NOMO-1 treated with DMSO at 0.1 percent for 48 hours (cell line): ENCODE measurements around the gene CLMP.
"Not testable (repeated sequence)": the region's sequence is repeated elsewhere in the genome, so short reads cannot be mapped to it uniquely, and the experiment has no call there.

Experiments used
- DNase-seq: peaks from one replicate; lab custom pipeline; 2025; ENCODE audit not compliant: unreplicated experiment; lab: John Stamatoyannopoulos, UW

Gene CLMP

DNA sequence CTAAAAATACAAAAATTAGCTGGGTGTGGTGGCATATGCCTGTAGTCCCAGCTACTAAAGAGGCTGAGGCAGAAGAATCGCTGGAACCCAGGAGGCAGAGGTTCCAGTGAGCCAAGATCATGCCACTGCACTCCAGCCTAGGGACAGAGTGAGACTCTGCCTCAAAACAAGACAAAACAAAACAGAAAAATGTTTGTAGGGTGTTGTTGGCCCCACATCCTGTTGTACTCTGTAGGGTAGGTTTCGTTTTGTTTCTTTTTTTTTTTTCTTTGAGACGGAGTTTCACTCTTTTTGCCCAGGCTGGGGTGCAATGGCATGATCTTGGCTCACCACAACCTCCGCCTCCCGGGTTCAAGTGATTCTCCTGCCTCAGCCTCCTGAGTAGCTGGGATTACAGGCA is 107.4 kb downstream of the CLMP start:
- DNase-seq, result not testable (repeated sequence)

DNA sequence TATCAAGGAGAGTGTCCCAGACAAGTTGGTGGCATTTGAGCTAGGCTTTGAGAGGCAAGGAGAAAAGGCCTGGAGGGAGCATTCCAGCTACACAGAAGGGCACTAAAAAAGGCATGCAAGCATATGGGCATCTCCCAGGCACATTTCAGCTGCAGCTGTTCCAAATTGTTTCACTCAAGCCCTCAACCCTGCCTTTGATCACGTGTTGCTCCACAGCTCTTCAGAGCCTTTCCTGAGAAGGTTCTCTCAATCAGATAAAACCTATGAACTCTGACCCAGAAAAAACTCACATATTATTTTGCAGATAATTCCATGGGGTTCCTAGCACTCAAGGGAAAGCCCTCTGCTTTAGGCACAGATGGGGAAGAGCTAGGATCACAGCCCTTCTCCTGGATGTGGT is 108.7 kb downstream of the CLMP start:
- DNase-seq, result no peak

DNA sequence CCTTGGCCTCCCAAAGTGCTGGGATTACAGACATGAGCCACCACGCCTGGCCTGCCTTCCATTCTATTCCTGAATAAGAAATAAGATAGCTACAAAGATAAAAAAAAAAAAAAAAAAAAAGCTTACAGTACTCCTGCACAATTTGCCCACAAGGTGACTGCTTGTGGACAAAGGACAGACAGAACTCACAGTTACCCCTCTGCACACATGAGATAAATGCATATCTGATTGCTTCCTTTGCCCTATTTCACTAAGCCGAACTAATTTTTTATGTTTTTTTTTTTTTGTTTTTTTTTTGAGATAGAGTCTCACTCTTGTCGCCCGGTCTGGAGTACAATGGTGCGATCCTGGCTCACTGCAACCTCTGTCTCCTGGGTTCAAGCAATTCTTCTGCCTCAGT is 109.6 kb downstream of the CLMP start:
- no peak for DNase-seq

DNA sequence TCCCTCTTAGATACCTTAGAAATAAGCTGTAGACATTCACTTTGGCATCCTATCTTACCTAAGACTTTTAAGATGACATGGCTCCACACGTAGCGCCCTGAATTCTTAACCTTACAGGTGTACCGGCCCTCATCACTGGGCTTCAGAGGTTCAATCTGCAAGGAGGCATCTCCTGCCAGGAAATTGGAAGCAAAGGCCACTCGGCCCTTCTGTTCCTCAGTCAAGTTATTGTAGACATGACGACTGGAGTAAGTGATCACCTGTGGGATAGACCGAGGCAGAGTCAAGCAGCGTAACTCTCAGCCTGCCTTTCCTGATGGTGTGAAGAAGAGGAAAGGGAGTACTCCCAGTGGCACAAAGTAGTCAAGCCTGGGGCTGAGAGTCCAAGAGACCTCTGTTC is 110.6 kb downstream of the CLMP start:
- DNase-seq, result no peak

DNA sequence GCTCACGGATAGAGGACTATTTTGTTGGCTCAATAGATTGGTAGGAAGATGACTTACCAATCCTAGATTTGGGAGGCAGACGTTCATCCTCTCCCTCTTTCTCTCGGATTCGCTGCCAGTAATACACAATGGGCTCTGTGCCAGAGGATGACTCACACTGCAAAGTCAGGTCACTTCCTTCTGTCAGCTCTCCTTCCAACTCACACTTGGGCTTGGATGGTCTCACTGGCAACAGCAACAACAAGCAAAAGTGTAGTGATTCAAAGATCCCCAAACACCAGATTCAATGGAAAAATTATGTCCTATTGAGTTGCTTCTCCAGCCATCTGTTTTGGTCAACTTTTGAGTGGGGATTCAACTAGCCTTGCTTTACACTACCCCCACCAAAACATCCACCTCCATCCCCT is 111.4 kb downstream of the CLMP start:
- peak; percentile 59 for DNase-seq

DNA sequence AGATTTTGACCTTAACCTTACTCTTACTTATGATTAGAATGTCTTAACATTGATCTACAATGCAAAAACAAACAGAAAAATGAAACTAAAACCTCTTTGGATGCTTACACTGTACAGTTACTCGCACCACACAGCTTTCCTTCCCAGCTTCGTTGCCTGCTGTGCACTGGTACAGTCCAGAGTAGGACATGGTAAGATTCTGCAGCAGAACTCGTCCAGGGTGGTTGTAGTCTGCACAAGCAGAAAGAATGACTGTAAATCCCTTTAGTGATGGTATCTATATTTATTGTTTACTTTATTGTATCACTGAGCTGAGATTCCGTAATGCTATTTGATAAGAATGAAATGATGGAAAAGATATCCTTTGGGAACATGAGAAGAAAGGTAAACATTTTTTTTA is 112.1 kb downstream of the CLMP start:
- DNase-seq, result no peak

DNA sequence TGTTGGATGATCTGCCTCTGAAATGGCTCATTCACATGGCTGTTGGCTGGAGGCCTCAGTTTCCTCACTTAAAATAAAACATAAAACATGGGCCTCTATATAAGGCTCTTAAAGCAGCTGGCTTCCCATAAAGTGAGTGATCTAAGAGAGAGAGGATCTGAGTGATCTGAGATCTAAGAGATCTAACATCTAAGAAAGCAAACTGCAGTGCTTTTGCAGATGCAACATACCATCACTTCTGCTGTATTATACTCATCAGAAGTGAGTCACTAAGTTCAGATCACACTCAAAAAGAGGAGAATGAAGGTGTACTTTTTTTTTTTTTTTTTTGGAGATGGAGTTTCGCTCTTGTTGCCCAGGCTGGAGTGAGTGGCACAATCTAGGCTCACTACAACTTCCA is 115.0 kb downstream of the CLMP start:
- DNase-seq, result no peak

DNA sequence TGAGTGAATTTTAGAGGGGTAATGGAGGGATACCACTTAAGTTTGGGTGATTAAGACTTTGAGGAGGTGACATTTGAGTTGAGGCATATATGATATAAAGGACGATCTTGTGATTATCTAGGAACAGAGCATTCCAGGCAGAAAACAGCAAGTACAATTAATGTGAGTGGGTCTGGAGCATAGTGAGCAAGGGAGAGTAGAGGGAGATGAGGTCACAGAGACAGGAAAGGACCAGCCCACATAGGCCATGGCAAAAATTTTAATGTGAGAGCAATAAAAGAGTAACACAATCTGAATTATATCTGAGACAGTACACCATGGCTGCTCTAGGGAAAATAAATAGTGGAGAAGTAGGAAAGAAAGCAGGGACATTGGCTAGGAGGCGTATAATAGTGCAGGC is 118.6 kb downstream of the CLMP start:
- no peak for DNase-seq

DNA sequence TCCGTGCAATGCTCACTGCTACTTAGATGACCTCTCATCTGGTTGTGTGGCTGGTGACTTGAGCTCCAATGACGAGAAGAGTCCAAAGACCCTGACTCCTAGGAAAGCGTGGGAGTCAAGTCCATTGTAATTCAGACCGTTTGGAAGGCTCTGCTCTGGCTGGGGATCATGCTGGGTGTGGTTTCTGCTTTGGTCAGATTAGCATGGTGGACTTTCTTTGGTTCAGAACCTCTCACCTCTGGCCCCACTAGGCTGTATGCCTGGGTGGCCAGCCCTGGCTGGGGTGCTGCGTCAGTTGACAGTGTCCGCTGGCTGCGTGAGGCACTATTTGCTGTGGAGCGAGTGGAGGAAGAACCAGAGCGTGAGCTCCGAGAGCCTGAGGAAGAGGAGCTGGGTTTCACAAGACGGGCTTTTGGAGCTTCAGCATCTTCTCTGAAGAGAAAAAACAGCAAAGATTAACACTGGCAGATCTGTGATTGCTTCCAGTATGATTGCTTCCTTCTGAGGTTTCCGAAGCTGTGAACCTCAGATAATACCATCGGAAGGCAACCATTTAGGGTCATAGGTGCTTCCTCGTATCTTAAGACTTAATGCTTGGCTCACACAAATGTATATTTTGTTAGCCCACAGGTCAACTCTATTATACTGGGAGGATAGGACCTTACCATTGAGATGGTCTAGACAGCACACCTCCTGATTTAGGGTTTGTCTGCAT is 121.5 kb downstream of the CLMP start:
- DNase-seq, result no peak

DNA sequence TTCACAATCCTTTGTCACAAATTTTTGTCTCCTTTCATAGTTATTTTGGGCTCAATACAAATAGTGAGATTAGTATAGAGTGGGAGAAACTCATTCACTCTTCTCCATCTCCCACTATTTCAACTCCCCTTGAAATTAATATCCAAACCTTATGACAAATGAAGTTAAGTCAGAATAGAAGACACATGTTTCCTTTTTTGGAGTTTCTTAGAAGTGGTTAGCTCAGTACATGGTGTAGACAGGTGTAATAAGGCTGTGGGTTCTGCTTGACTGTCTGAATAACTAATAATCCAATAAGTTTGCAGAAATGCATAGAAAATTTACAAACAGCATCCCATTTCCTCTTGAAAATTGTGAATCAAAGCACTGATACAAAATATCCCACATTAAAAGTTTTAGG is 122.3 kb downstream of the CLMP start:
- DNase-seq, result no peak

DNA sequence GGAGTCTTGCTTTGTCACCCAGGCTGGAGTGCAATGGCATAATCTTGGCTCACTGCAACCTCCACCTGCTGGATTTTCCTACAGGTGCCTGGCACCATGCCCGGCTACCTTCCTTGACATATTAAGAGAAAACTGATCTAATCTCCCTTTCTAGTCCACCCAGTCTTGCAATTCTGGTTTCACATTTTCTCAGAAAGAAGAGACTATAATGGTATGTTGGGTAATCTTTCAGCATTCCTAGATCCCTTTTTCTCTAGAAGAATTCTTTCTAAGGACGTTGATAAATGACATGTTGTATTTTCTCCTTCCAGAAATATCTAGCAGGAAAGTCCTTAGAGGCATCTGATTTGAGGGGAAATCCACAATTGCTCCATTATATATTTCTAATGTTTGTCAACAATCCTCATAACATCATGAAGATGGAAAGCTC is 122.7 kb downstream of the CLMP start:
- DNase-seq, result no peak

DNA sequence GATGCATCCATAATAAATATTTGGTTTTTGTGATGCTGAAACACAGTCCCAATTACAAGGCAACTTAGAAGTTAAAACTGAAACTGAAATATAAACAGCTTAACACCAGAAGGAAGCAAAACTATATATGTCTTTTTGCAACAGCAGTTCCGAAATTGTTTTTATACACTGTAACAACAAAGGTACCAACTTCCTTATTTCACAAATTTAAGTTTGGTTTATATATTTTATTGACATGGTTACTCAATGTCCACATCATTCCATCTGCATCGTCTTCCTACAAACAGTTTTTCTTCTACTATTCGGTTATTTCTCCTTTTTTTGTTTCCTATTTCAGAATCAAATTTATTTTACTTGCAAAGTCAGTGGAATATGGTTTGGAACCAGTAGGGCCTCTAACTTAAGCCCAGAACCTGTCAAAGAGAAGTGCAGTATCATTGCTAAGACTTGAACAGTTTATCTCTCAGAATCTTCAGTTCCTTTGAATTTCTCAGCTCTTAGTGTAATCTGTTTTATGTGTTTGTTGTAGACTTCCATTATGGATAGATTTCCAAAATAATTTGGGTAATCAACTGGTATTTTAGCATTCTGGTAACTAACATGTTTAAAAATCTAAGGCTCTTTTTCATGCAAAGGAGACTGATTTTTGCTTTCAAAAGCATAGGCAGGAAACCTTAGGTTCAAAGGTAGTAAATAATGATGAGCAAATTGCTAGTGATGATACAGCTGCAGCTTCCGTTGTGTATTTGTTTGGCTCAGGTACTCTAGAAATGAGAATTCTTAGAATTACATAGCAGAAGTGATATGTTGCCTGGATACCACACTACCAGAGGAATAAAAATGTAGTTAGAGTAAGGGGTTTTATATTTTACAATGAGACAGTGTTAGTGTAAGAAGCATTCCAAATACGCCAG is 124.9 kb downstream of the CLMP start:
- peak; percentile 57 for DNase-seq

DNA sequence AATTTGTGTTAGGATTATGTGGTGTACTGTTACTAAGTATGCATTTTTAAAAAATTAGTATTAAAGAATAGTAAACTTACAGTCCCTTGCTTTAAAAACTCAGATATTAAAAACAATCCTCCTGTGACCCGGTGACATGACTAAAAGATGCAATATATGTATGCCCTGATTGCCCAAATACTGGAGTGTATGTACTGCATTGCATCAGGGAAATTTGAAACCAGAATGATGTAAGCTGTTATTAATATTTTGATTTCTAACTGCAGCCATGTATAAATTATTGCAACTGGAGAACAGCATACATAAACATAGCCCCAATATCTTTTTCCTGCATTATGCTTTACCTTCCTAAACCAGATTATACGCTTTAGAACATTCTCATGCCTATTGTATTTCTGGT is 129.4 kb downstream of the CLMP start:
- no peak for DNase-seq

DNA sequence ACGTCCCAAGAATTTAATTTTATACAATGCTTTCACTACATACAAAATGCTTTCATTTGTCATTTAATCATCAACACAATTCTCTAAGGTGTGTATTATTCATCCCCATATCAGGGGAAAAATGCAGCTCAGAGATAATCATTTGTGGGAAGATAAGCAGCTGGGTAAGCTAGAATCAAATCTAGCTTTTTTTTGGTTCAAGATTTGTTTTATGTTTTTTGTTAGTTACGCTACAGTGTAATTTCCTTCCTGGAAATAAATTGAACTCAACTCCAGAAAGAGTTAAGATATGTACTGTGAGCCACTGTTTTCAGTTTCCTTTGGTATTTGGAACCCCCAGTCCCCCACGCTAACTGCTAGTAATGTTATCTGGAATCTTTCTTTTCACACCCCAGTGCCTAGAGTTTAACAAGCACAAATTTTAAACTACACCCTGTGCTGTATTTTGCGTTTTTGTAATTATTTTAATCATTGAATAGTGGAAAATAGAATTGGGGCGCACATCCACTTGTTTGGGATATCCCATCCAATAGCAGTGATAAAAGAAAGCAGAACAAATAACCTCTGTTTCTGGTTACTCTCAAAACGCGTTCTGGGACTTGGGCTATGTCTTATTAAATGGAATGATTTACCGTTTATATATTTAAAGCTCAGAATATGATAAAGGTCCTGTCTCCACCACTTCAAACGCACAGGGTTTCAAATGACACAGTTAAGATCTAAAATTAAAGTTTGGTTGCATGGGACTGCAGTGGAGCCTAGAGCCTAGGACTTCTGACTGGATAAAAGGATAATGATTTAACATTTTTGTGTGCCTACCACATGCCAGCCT is 131.0 kb downstream of the CLMP start:
- no peak for DNase-seq

DNA sequence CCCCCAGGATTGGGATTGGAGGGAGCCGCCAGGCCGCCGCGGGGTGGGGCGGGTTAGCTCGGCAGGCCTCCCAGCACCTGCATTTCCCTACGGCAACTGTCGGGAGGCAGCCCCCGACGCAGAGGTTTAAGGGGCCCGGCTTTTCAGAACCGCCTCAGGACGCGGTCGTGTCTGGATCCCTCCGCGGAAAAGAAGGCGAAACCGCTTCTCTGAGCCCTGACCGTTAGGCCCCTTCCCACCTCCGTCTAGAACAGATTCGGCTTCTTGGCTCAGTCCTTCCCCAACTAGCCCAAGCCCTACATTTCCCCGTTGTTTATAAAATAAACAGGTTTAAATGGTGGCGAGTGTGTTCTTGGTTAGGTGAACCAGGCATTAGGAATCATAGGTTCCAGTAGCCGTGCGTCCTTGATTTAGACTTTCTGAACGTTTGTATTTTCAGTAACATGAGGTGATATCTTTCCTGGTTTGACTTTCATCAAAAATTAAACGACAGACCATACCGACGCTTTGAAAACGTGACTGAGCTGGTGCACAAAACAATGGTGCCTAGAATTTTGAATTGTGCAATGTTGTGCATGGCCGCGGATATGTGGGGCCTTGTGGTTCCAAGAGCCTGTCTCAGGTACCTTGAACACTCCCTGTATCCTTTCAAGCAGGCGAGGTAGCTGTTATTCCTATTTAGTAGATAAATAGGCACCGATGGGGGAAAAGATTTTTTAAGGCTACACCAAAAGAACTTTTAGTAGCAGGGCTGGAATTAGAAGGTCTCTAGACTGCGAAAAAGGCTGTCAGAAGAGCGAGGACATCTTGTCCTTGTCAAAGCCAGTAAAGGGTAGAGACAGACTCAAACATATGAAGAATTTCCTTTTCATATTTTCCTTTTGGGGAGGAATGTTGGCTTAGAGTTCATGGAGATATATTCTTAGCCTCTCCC is 131.9 kb downstream of the CLMP start:
- peak; percentile 59 for DNase-seq

DNA sequence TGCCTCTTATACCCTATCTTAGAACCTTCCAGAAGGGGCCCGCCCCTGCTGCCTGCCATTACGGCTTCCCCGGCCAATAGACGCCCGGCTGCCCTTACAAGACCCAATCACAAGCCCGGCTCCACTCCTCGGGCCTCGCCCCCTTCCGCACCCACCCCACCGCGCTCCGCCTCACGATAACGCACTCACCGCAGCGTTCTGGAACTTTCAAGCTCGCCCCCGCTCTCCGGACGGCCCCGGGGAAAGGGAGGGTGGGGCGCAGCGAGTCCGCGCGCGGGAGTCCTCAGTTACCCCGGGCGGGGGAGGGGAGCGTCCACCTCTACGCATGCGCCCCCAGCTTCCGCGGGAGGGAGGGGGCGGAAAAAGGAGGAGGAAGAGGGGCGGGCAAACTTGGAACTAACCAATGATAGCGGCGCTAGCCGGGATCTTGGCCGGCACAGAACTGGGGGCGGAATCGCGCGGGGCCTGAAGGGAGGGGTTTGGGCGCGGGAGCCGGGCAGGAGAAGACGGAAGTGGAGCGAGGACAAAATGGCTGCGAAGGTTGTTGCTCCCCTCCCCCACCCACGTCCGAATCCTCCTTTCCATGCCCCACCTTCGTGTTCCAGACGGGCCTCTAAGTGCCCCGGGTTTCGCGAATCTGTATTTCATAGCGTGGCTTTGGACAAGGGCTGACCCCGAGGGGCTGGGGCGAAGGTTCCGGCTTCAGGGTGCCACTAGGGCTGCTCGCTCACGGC is 132.7 kb downstream of the CLMP start:
- DNase-seq, result peak; percentile 100

DNA sequence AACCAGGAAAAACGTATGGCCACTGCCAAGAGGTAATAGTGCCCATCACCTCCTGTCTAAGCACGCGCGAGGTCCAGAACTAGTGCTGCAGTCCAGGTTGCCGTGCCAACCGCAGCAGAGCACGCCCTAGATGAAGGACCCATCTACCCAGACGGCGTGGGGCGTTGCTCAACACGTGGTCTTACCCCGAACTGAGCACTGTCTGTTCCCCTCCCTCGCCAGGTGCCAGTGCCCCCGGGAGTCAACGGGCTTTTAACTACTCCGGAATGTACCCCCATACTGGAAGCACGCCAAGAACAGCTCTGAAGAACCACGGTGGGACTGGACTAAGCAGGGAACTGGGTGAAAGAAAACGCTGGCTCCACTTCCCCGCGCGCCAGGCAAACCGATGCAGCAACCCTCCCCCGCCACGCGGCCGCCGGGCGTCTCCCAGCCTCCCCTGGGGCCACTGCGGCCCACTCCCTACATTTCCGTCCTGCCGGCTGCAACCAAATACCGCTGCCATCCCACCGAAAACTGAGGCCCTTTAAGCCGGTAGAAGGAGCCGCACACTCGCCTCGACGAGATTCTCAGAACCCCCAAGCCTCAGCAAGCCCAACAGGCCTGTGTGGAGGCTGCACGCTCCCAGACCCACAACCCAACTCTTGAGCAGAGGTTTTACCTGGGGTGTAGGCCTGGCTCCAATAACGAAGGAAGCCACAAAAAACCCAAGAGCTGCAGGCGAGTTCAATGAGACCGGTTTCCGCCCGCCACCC is 133.5 kb downstream of the CLMP start, which contains the start of gene HSPA8:
Gene HSPA8 (minus strand): TSS at position 734 of the 755 bp plus-strand sequence. CDS start 812 bp downstream, outside the sequence.
- DNase-seq, result peak; percentile 56

DNA sequence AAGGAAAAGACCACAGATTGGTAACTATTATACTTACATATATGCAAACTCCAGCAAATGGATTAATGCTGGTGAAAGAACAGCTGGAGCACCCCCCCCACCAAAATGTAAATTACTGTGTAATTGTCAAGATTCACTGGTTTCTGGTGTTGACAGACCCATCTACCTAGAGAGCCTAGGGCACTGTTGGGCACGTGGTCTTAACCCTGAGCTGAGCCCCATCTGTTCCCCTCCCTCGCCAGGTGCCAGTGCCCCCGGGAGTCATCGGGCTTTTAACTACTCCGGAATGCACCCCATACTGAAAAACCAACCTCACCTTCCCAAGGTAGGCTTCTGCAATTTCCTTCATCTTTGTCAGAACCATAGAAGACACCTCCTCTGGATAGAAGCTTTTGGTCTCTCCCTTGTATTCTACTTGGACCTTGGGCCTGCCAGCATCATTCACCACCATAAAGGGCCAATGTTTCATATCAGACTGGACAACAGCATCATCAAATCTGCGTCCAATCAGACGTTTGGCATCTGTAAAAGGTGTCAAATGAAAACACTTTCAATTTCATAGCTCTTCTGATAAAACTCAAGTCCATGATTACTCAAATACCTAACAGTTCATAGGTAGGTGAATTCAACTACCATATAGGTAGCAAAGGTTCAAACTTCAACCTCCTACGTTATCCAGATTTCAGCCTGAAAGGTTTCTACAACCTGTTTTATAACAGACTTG is 134.6 kb downstream of the CLMP start:
- no peak for DNase-seq
